Testis (tissue), 2 donors: ENCODE measurements around the gene CDKAL1.

Experiments
- POLR2A ChIP-seq: fragments of 450-650 bp; IDR thresholded peaks from one replicate; pipeline ENCODE4 v1.6.1; 2017; ENCODE audit warnings: antibody characterized with exemption, mild to moderate bottlenecking, moderate library complexity
- TF ChIP-seq, protein P1 (sequence below), 3 experiments: fragments of 450-650 bp in 2 of 3; fragments of 200-600 bp in 1 of 3; sonication (generic) in 1 of 3; IDR thresholded peaks; one replicate each; pipeline ENCODE4 v1.5.1; 2016 to 2019; ENCODE audit warnings: antibody characterized with exemption in 3 of 3, mild to moderate bottlenecking in 2 of 3, moderate library complexity in 1 of 3

DNA sequence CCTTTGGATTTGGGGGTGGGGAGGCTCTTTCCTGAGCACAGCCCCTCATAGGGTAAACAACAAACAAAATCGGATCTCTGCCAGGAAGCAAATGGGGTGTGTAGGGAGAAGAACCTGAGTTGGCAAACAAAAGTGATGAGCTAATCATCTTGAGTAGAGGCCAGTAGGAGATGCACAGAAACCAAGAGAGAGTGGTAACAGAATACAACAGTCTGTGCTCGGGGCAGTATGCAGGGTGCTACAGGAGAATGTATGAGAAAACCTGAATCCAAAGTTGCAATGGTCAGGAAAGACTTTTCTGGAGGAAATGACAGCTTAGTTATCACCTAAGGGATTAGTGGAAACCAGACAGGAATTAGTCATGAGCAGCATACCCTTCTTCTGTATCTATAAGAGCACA, 177.8 kb downstream of the CDKAL1 start:
- TF ChIP-seq, protein P1, sequence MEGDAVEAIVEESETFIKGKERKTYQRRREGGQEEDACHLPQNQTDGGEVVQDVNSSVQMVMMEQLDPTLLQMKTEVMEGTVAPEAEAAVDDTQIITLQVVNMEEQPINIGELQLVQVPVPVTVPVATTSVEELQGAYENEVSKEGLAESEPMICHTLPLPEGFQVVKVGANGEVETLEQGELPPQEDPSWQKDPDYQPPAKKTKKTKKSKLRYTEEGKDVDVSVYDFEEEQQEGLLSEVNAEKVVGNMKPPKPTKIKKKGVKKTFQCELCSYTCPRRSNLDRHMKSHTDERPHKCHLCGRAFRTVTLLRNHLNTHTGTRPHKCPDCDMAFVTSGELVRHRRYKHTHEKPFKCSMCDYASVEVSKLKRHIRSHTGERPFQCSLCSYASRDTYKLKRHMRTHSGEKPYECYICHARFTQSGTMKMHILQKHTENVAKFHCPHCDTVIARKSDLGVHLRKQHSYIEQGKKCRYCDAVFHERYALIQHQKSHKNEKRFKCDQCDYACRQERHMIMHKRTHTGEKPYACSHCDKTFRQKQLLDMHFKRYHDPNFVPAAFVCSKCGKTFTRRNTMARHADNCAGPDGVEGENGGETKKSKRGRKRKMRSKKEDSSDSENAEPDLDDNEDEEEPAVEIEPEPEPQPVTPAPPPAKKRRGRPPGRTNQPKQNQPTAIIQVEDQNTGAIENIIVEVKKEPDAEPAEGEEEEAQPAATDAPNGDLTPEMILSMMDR (IDR thresholded peaks at IDR 0.05): no peak
- no peak for TF ChIP-seq POLR2A
